ENCODE data around the gene SDK1.

DNA sequence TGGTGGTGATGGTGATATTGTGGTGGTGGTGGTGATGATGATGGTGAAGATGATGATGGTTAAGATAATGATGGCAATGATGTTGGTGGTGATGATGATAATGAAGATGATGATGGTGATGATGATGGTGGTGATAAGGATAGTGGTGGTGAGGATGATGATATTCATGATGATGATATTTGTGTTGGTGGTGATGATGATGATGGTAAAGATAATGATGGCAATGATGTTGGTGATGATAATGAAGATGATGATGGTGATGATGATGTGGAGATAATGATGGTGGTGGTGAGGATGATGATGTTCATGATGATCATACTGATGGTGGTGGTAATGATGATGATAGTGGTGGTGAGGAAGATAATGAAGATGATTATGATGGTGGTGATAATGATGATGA, 30.7 kb upstream of the SDK1 start:
- TF ChIP-seq CTCF (IDR thresholded peaks at IDR 0.05; ENCODE audit: low read depth, low read length) (no peak), MAX (IDR thresholded peaks at IDR 0.05; ENCODE audit: low read depth, low read length) (no peak)

Data from NB4 (cell line).